Left hindlimb (tissue), 1 donor: ENCODE data around the gene SERPINC1.
A peak's percentile ranks its signal among the peaks of the same experiment; 100 is the strongest.
"Not testable (repeated sequence)": the region's sequence is repeated elsewhere in the genome, so short reads cannot be mapped to it uniquely, and the experiment has no call there.

ENCODE experiments used
- DNase-seq: peaks from one replicate; pipeline ENCODE4 v3.0.0-alpha.2; 2018

Gene SERPINC1

GRCh38 chr1:173888749-173889148 lies 28.4 kb downstream of the SERPINC1 start:
- no peak for DNase-seq

- DNase-seq, result no peak
Observed at GRCh38 chr1:173887627-173888026, 29.5 kb downstream of the SERPINC1 start.

- DNase-seq, result no peak
Observed at GRCh38 chr1:173886746-173887611, 30.1 kb downstream of the SERPINC1 start.

- DNase-seq, result no peak
Observed at GRCh38 chr1:173884701-173885100, 32.4 kb downstream of the SERPINC1 start.

- not testable (repeated sequence) for DNase-seq
Observed at GRCh38 chr1:173881117-173881516, 36.0 kb downstream of the SERPINC1 start.

- DNase-seq, result no peak
Observed at GRCh38 chr1:173878251-173878650, 38.9 kb downstream of the SERPINC1 start.

- DNase-seq, result no peak
Observed at GRCh38 chr1:173876732-173877131, 40.4 kb downstream of the SERPINC1 start.

- DNase-seq, result no peak
Observed at GRCh38 chr1:173871500-173871899, 45.6 kb downstream of the SERPINC1 start.

GRCh38 chr1:173871091-173871490 lies 46.0 kb downstream of the SERPINC1 start:
- DNase-seq, result no peak

- no peak for DNase-seq
Observed at GRCh38 chr1:173870252-173871075, 46.7 kb downstream of the SERPINC1 start.

GRCh38 chr1:173869021-173869359 lies 48.1 kb downstream of the SERPINC1 start:
- no peak for DNase-seq

GRCh38 chr1:173868266-173869020 lies 48.7 kb downstream of the SERPINC1 start, which contains the start of gene ZBTB37:
TSS of gene ZBTB37 (plus strand) at chr1:173868380. CDS start at chr1:173870226, 1,846 bp downstream.
- no peak for DNase-seq

- DNase-seq, result peak; percentile 100
Observed at GRCh38 chr1:173867753-173868265, 49.3 kb downstream of the SERPINC1 start, which contains the start of gene GAS5. TSS of gene GAS5 (minus strand) at chr1:173867989.

- peak; percentile 47 for DNase-seq
Observed at GRCh38 chr1:173867141-173867752, 49.9 kb downstream of the SERPINC1 start.

- DNase-seq, result no peak
Observed at GRCh38 chr1:173866413-173867115, 50.6 kb downstream of the SERPINC1 start.

GRCh38 chr1:173865468-173866164 lies 51.5 kb downstream of the SERPINC1 start:
- no peak for DNase-seq

GRCh38 chr1:173864179-173864867 lies 52.8 kb downstream of the SERPINC1 start:
- no peak for DNase-seq

- no peak for DNase-seq
Observed at GRCh38 chr1:173863224-173864161, 53.6 kb downstream of the SERPINC1 start.

- no peak for DNase-seq
Observed at GRCh38 chr1:173862769-173863223, 54.3 kb downstream of the SERPINC1 start.
